Endothelial cell of umbilical vein (primary cell): ENCODE measurements around the gene BRD2.

Source experiments
- EZH2 ChIP-seq: IDR thresholded peaks from 2 replicates; pipeline ENCODE4 v1.6.1; 2012; ENCODE audit warnings: borderline replicate concordance, low read depth, mild to moderate bottlenecking, moderate library complexity, low read length, inconsistent platforms; ENCODE audit not compliant: severe bottlenecking
- POLR2A ChIP-seq: IDR thresholded peaks from 2 replicates; pipeline ENCODE4 v1.6.1; 2012; ENCODE audit warnings: low read depth, mild to moderate bottlenecking, control low read depth, low read length
- TF ChIP-seq, protein P1 (sequence below), 2 donors: IDR thresholded peaks; 1 replicate in 1 of 2; 2 replicates in 1 of 2; pipeline ENCODE4 v1.5.1; 2011; ENCODE audit warnings: low read length in 2 of 2, mild to moderate bottlenecking in 2 of 2, moderate library complexity in 2 of 2, control low read depth in 1 of 2, inconsistent platforms in 1 of 2, low read depth in 1 of 2; ENCODE audit not compliant: insufficient read depth in 1 of 2; ENCODE audit errors: extremely low read depth in 1 of 2
- TF ChIP-seq, protein P2 (sequence below): IDR thresholded peaks from 2 replicates; pipeline ENCODE4 v1.6.1; 2011; ENCODE audit not compliant: insufficient read depth, insufficient read length

DNA sequence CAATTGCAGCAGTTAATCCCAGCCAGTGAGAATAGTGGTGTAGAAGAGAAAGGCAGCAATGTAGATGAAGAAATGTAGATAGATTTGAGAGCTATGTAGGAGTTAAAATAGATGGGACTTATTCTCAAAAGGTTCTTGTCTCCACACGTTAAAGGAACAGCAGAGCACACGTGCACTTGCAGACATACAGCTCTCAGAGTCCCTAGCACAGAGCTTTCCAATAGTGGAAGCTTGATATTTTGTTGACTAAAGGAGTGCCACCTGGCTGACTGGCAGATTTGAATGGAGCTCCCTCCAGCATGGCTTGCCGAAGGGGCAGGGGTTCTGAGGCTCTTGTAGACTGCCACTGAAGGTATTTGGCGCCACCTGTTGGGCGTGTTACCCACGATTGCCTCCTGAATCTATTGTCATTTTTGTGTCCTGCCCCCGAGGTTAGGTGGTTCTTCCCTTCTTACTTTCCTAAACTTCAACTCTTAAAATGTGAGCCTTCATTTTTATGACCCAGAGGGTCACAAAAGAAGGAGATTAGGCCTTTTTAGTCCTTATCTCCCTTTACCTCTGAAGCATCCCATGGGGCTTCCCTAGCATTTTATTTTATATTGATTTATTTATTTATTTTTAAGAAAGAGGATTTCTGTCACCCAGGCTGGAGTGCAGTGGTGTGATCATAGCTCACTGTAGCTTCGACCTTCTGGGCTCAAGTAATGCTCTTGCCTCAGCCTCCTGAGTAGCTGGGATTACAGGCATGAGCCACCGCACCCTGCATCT, 16.4 kb downstream of the BRD2 start:
- TF ChIP-seq, protein P1, sequence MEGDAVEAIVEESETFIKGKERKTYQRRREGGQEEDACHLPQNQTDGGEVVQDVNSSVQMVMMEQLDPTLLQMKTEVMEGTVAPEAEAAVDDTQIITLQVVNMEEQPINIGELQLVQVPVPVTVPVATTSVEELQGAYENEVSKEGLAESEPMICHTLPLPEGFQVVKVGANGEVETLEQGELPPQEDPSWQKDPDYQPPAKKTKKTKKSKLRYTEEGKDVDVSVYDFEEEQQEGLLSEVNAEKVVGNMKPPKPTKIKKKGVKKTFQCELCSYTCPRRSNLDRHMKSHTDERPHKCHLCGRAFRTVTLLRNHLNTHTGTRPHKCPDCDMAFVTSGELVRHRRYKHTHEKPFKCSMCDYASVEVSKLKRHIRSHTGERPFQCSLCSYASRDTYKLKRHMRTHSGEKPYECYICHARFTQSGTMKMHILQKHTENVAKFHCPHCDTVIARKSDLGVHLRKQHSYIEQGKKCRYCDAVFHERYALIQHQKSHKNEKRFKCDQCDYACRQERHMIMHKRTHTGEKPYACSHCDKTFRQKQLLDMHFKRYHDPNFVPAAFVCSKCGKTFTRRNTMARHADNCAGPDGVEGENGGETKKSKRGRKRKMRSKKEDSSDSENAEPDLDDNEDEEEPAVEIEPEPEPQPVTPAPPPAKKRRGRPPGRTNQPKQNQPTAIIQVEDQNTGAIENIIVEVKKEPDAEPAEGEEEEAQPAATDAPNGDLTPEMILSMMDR (IDR thresholded peaks at IDR 0.05; ENCODE audit: extremely low read depth in 1 of 2, insufficient read depth in 1 of 2, low read depth in 1 of 2, low read length in 2 of 2) = peak; percentile 81 to 86
- TF ChIP-seq, protein P2, sequence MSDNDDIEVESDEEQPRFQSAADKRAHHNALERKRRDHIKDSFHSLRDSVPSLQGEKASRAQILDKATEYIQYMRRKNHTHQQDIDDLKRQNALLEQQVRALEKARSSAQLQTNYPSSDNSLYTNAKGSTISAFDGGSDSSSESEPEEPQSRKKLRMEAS = no peak
- TF ChIP-seq POLR2A = peak; percentile 26
- no peak for TF ChIP-seq EZH2
